ENCODE measurements around the gene LGALS7.
"Not testable (repeated sequence)": the region's sequence is repeated elsewhere in the genome, so short reads cannot be mapped to it uniquely, and the experiment has no call there.

Gene LGALS7

GRCh38 chr19:38797781-38798180 is 24.5 kb upstream of the LGALS7 start:
- not testable (repeated sequence) for DNase-seq

- no peak for DNase-seq
Measured at GRCh38 chr19:38796154-38796553, 22.8 kb upstream of the LGALS7 start.

GRCh38 chr19:38795549-38795948 is 22.2 kb upstream of the LGALS7 start:
- no peak for DNase-seq

- no peak for DNase-seq
Measured at GRCh38 chr19:38793671-38794070, 20.4 kb upstream of the LGALS7 start.

DNA sequence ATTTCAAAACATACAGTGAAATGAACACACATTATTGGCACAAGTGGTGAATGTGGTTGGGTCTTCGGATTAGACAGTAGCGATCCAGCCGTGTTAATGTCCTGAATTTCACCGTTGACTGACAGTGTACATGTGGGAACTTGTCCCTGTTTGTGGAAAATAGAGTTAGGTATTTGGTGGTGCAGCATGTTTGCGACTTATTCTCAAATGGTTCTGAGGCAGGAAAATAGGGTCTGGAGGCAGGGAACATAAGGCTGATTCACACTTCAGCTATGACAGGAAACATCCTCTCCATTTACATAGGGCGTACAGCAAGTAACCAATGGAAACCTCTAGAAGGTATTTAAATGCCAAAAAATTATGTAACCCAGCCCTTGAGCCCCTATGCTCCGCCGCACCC is 19.9 kb upstream of the LGALS7 start:
- DNase-seq, result no peak

DNA sequence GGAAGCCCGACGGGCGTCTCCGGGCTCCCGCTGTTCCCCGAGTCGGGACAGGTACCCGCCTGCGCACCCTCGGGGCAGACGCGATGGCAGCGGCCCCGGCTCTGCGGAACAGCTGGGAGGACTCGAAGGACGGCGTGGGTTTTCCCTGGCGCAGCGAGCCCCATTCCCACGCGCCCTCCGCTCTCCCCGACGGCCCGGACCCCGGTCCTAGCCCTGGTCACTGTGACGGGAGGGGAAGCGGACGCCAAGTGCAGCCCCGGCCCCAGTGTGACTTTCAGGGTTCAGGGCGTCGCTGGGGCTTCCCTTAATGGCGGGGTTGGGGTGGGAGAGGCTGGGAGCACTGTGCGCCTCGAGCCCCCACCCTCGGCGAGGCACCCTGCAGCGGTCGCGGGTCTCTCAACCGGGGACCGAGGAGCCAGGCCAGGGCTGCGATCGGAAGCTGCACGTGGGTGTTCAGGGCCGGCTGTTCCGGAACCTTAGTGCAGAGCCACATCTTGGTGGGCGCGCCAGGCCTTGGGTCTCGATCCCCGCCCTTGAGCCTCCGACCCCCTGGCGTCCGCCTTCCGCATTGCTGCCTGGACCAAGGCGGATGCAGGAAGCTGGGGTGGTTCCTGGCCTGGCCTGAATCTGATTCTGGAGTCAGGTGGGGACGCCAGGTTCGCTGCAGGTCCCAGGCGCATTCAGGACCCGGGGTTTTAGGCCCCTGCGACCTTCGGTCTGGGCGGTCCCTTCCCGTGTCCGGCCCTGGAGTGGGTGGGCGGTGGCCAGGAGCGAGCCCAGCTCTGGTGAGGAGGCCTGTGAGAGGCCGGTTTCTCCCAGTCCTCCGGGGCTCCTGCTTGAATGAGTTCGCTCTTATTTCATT is 19.2 kb upstream of the LGALS7 start:
- peak; percentile 40 for DNase-seq

- not testable (repeated sequence) for DNase-seq
Measured at GRCh38 chr19:38791451-38792064, 18.2 kb upstream of the LGALS7 start.

DNA sequence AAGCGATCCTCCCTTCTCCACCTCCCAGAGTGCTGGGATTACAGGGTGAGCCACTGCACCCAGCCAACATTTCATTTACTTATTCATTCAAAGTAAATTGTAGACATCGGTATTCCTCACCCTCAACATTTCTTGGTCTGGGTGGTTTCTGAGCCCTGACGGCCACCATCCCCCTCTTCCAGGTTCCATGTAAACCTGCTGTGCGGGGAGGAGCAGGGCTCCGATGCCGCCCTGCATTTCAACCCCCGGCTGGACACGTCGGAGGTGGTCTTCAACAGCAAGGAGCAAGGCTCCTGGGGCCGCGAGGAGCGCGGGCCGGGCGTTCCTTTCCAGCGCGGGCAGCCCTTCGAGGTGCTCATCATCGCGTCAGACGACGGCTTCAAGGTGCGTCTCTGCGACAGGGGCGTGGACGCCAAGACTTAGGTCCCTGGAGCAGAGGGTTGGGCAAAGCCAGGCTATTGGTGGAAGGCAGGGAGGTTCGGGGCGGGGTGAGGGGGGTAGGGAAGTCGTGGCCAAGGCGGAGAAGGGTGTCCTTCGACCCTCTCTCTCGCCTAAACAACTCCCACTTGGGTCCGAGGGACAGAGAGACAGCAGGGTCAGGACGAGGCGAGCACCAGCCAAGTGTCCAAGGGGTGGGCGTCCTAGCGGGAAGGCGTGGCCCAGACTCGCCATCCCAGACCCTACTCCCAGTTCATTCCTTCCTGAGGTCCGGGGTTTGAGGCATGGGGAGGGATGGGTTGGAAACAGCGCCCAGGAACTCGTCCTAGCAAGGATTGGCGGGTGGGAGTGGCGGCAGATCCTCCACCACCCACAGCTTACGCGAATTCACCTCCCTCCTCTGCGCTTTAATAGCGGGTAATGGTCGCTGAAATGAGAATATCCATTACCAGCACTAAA is 17.4 kb upstream of the LGALS7 start:
- not testable (repeated sequence) for DNase-seq

DNA sequence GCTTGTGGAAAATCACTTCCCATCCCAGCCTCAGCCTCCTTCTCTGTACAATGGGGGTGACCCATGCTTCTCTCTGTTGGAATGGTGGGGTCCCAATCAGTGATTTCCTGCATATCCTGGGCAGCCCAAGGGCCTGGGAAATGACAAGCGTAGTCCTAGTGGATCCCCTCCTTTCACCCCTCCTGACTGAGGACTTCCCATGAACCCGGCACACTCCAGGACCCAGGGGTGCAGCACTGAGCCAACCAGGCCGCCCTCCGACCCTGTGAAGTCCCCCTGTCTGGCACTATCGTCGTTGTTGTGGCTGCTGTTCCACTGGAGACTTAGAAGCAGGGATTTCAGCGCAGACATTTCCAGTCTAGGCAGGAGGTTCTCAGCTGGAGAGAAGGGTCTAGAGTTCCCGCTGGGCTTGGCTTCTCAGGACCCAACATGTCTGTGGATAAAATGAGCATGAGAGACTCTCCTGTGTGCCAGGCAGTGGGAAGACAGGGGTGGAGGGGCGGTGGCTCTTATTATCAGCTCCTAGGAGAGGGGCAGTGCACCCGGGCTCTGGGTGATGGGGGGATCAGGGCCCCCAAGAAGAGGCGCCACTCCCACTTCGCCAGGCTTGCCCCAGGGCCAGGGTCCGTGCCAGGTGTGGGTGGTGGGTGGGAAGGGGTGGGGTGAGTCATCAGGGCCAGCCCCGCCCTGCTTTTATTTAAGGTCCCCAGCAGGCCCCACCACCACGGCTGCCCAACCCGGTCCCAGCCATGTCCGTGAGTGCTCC is 15.3 kb upstream of the LGALS7 start, which contains the start of gene LGALS7B:
LGALS7B (plus strand) TSS at position 723 of the 766 bp plus-strand sequence; CDS start at position 750, 27 bp downstream.
- no peak for DNase-seq

DNA sequence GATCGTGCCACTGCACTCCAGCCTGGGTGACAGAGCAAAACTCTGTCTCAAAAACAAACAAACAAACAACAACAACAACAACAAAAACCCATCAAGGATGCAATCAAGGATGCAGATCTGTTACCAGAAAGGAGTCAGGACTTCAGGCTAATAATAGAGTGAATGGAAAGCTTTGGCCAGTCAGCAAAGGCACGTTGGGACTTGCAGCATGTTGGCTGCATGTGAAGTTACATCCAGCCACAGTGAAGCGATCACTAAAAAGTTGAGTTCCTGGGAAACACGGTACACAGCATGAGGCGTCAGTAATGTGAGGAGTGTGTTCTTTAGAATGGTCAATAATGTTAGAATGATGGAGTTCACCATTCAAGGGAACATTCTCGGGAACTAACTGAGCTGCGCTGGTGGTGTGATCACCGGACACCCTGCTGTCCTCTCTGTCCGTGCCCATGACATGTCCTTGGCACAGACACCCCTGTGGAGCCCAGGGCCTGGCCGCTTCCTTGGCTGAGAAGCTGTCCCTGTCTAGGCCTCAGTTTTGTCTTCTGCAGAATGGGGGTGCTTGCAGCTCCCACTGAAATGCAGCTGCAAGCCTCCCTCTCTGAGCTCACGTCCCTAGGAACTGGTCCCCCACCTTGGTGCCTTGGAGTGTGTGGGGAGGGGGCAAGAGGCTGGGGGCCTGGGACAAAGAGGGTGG is 13.4 kb upstream of the LGALS7 start:
- DNase-seq, result no peak

- not testable (repeated sequence) for DNase-seq
Measured at GRCh38 chr19:38786061-38786460, 12.7 kb upstream of the LGALS7 start.

GRCh38 chr19:38785187-38785699 is 11.9 kb upstream of the LGALS7 start:
- no peak for DNase-seq

DNA sequence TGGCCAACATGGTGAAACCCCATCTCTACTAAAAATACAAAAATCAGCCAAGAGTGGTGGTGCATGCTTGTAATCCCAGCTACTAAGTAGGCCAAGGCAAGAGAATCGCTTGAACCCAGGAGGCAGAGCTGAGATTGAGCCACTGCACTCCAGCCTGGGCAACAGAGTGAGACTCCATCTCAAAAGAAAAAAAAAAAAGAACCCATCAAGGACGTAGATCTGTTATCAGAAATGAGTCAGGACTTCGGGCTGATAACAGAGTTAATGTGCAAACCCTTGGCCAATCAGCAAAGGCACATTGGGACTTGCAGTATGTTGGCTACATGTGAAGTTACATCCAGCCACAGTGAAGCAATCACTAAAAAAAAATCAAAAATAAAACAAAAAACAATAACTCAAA is 10.9 kb upstream of the LGALS7 start:
- no peak for DNase-seq

- not testable (repeated sequence) for DNase-seq
Measured at GRCh38 chr19:38782212-38782611, 8.9 kb upstream of the LGALS7 start.

DNA sequence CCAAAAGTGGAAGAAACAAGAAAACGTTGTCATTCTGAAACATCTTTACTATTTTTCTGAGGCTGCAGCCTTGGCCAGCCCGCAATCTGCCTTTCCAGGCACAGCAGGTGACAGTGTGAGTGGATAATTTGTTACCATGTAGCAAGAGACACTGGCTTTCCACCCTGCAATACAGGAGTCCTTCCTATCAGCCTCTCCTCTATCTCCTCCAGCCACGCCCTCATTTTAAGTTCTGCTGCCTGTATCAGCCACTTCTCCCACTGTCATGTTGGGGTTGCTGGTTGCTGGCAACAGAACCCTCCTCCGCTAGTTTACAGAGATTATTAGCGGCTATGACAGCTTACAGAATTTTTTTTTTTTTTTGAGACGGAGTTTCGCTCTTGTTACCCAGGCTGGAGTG is 7.7 kb upstream of the LGALS7 start:
- no peak for DNase-seq

DNA sequence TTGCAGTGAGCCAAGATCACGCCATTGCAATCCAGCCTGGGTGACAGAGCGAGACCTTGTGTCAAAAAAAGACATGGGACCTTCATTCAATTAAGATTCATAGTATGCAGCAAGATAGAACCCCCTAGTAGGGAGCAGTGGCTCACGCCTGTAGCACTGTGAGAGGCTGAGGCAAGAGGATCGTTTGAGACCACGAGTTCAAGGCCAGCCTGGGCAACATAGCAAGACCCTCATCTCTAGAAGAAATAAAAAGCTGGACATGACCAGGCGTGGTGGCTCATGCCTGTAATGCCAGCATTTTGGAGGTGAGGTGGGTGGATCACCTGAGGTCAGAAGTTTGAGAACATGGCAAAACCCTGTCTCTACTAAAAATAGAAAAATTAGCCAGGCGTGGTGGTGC is 7.1 kb upstream of the LGALS7 start:
- DNase-seq, result no peak

DNA sequence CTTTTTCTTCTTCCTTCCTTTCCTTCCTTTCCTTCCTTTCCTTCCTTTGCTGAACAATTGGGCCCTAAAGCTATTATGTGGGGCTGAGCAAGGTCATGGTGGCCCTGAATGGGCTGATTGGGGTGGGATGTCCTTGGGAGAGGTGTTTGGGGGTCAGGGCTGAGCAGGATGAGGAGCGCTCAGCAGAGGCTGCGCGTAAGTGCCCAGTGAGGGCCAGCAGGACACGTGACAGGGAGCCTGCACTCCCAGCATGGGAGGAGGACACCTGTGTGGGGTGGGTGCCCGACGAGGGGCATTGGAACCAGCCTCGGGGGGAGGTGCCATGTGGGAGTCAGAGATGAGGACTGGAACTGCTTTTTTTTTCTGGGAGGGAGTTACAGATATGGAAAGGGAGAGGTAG is 5.4 kb upstream of the LGALS7 start:
- no peak for DNase-seq

DNA sequence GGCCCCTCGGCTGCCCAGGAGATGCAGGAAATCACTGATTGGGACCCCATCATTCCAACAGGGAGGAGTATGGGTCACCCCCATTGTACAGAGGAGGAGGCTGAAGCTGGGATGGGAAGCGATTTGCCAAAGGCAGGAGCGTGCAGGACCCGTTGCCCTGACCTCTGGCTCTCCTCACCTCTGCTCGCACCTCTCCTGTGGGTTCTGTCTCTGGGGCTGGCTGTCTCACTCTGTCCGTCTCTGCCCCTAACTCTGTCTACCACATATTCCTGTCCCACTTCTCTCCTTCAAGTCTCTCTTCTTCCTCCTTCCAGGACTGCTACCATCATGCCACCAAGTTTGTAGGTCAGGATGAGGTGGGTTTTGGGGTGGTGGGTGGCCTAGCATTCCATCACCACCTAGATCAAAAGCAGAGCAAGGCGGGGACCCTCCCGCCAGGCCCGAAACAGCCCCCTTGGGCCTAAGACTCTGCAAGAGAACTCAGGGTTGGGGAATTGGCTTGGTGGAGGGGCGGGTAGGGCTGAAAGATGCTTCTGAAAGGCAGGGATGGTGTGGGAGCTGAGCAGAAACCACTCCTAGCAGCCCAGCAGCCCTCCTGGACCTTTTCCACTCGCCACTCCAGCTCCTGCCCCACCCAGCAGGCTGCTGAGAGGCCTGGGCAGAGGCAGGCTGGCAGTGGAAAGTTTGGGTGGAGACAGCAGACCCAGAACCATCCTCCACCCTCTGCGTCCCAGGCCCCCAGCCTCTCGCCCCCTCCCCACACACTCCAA is 1.0 kb upstream of the LGALS7 start:
- DNase-seq, result no peak

DNA sequence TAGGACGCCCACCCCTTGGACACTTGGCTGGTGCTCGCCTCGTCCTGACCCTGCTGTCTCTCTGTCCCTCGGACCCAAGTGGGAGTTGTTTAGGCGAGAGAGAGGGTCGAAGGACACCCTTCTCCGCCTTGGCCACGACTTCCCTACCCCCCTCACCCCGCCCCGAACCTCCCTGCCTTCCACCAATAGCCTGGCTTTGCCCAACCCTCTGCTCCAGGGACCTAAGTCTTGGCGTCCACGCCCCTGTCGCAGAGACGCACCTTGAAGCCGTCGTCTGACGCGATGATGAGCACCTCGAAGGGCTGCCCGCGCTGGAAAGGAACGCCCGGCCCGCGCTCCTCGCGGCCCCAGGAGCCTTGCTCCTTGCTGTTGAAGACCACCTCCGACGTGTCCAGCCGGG is 1.7 kb downstream of the LGALS7 start:
- not testable (repeated sequence) for DNase-seq

DNA sequence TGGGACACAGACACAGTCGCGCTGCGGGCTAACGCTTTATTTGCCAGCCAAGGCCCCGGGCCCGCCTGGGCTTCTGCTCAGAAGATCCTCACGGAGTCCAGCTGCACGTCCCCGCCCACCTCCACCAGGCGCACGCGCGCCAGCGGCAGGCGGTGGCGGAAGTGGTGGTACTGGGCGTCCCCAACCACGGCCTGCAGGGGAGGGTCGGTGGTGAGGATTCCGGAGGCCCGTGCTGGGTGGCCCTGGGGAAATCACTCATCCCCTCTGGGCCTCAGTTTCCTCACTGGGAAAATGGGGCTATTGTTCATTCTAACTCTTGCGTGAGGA is 2.4 kb downstream of the LGALS7 start:
- not testable (repeated sequence) for DNase-seq
